H9 (cell line): ENCODE data around the gene IL3. TPM values are rescaled to one million over a fixed set of nuclear protein-coding genes. Genes with fewer than 3 reads are reported as not detected.
A peak's percentile ranks its signal among the peaks of the same experiment; 100 is the strongest.

Source experiments
- DNase-seq: peaks from one replicate; pipeline ENCODE4 v3.0.0-alpha.2; 2017
- H2AFZ ChIP-seq: one replicate; pipeline ENCODE4 v1.6.1; 2013; ENCODE audit warnings: mild to moderate bottlenecking, low read length, control low read depth, moderate library complexity
- H2AK5ac ChIP-seq: 2 replicates; pipeline ENCODE4 v1.6.1; 2013; ENCODE audit warnings: low read length, control low read depth, mixed read lengths; ENCODE audit not compliant: insufficient read length
- H2BK120ac ChIP-seq: one replicate; pipeline ENCODE4 v1.6.1; 2013; ENCODE audit warnings: low read depth, mild to moderate bottlenecking, low read length, control low read depth, inconsistent platforms; ENCODE audit not compliant: poor library complexity, severe bottlenecking
- H2BK12ac ChIP-seq: 2 replicates; pipeline ENCODE4 v1.6.1; 2013; ENCODE audit warnings: low read length, control low read depth, mixed read lengths, low read depth; ENCODE audit not compliant: insufficient read length
- H2BK15ac ChIP-seq: 2 replicates; pipeline ENCODE4 v1.6.1; 2013; ENCODE audit warnings: low read depth, low read length, control low read depth
- H2BK20ac ChIP-seq: one replicate; pipeline ENCODE4 v1.6.1; 2013; ENCODE audit warnings: low read depth, mild to moderate bottlenecking, low read length, control low read depth, inconsistent platforms; ENCODE audit not compliant: poor library complexity, severe bottlenecking
- H2BK5ac ChIP-seq: 2 replicates; pipeline ENCODE4 v1.6.1; 2013; ENCODE audit warnings: low read length, control low read depth, mixed read lengths; ENCODE audit not compliant: insufficient read length
- H3K14ac ChIP-seq: 2 replicates; pipeline ENCODE4 v1.6.1; 2013; ENCODE audit warnings: low read length, control low read depth; ENCODE audit not compliant: insufficient read depth
- H3K18ac ChIP-seq: 2 replicates; pipeline ENCODE4 v1.6.1; 2013; ENCODE audit warnings: low read depth, mild to moderate bottlenecking, mixed read lengths, low read length, control low read depth; ENCODE audit not compliant: insufficient read length
- H3K23ac ChIP-seq: 2 replicates; pipeline ENCODE4 v1.6.1; 2013; ENCODE audit warnings: low read length, control low read depth, mixed read lengths, low read depth; ENCODE audit not compliant: insufficient read length
- H3K23me2 ChIP-seq: 2 replicates; pipeline ENCODE4 v1.6.1; 2013; ENCODE audit warnings: low read depth, mild to moderate bottlenecking, mixed read lengths, low read length, control low read depth; ENCODE audit not compliant: insufficient read length, poor library complexity, severe bottlenecking
- H3K27ac ChIP-seq: 2 replicates; pipeline ENCODE4 v1.5.1; 2013; ENCODE audit warnings: low read length, control low read depth, mixed read lengths, low read depth; ENCODE audit not compliant: insufficient read length
- H3K27me3 ChIP-seq: 2 replicates; pipeline ENCODE4 v1.6.1; 2013; ENCODE audit warnings: low read length, control low read depth, inconsistent platforms; ENCODE audit not compliant: insufficient read depth
- H3K4ac ChIP-seq: 2 replicates; pipeline ENCODE4 v1.6.1; 2013; ENCODE audit warnings: low read depth, mild to moderate bottlenecking, control low read depth, inconsistent platforms, low read length, moderate library complexity
- H3K4me1 ChIP-seq: 2 replicates; pipeline ENCODE4 v1.6.1; 2013; ENCODE audit warnings: low read length, control low read depth, inconsistent platforms; ENCODE audit not compliant: insufficient read depth
- H3K4me2 ChIP-seq: 2 replicates; pipeline ENCODE4 v1.6.1; 2013; ENCODE audit warnings: low read length, control low read depth, mixed read lengths; ENCODE audit not compliant: insufficient read length, insufficient read depth
- H3K56ac ChIP-seq: 2 replicates; pipeline ENCODE4 v1.6.1; 2013; ENCODE audit warnings: low read depth, mild to moderate bottlenecking, mixed read lengths, low read length, control low read depth; ENCODE audit not compliant: insufficient read length
- H3K79me1 ChIP-seq: 2 replicates; pipeline ENCODE4 v1.6.1; 2013; ENCODE audit warnings: low read depth, mild to moderate bottlenecking, moderate library complexity, low read length, control low read depth, inconsistent platforms; ENCODE audit not compliant: insufficient read depth, poor library complexity, severe bottlenecking
- H3K79me2 ChIP-seq: 2 replicates; pipeline ENCODE4 v1.6.1; 2013; ENCODE audit warnings: low read length, control low read depth, inconsistent platforms; ENCODE audit not compliant: insufficient read depth
- H3K9ac ChIP-seq: 2 replicates; pipeline ENCODE4 v1.6.1; 2013; ENCODE audit warnings: low read length, control low read depth, mixed read lengths; ENCODE audit not compliant: insufficient read length; ENCODE audit errors: extremely low read depth
- H3K9me3 ChIP-seq: one replicate; pipeline ENCODE4 v1.6.1; 2013; ENCODE audit warnings: low read depth, low read length, inconsistent platforms; ENCODE audit not compliant: control insufficient read depth
- H3T11ph ChIP-seq: one replicate; pipeline ENCODE4 v1.6.1; 2013; ENCODE audit warnings: mild to moderate bottlenecking, low read length, control low read depth, inconsistent platforms
- H4K20me1 ChIP-seq: one replicate; pipeline ENCODE4 v1.6.1; 2013; ENCODE audit not compliant: control insufficient read depth, insufficient read length, insufficient read depth
- H4K5ac ChIP-seq: 2 replicates; pipeline ENCODE4 v1.6.1; 2013; ENCODE audit warnings: low read depth, mild to moderate bottlenecking, mixed read lengths, low read length, control low read depth; ENCODE audit not compliant: insufficient read length
- H4K8ac ChIP-seq: replicated peaks from 2 replicates; pipeline ENCODE4 v1.6.1; 2013; ENCODE audit warnings: low read length, control low read depth, mixed read lengths, low read depth; ENCODE audit not compliant: insufficient read length
- H4K91ac ChIP-seq: 2 replicates; pipeline ENCODE4 v1.6.1; 2013; ENCODE audit warnings: low read depth, mild to moderate bottlenecking, moderate library complexity, mixed read lengths, low read length, control low read depth; ENCODE audit not compliant: insufficient read length
- H3K27ac Mint-ChIP-seq, 3 experiments: 2 replicates in 2 of 3; 3 replicates in 1 of 3; pipeline ENCODE4 v1.8.0; 2020 to 2021; ENCODE audit warnings: mixed read lengths in 3 of 3, mild to moderate bottlenecking in 1 of 3, moderate library complexity in 1 of 3
- H3K27me3 Mint-ChIP-seq: 2 replicates; pipeline ENCODE4 v1.8.0; 2021; ENCODE audit warnings: low read depth, mild to moderate bottlenecking, moderate library complexity, mixed read lengths
- H3K36me3 Mint-ChIP-seq, 3 experiments: 2 replicates in 2 of 3; 3 replicates in 1 of 3; pipeline ENCODE4 v1.8.0; 2020 to 2021; ENCODE audit warnings: low read depth in 3 of 3, mixed read lengths in 3 of 3; ENCODE audit not compliant: insufficient read depth in 1 of 3
- H3K4me1 Mint-ChIP-seq, 2 experiments: 2 replicates each; pipeline ENCODE4 v1.8.0; 2020; ENCODE audit warnings: mixed read lengths in 2 of 2
- H3K4me3 Mint-ChIP-seq, 2 experiments: 2 replicates in 1 of 2; 3 replicates in 1 of 2; pipeline ENCODE4 v1.8.0; 2020 to 2021; ENCODE audit warnings: mild to moderate bottlenecking in 2 of 2, mixed read lengths in 2 of 2, moderate library complexity in 1 of 2
- H3K9me3 Mint-ChIP-seq, 2 experiments: 2 replicates in 1 of 2; 3 replicates in 1 of 2; pipeline ENCODE4 v1.8.0; 2020; ENCODE audit warnings: mild to moderate bottlenecking in 2 of 2, mixed read lengths in 2 of 2, moderate library complexity in 1 of 2
- WGBS: extraction: QIAGEN DNeasy Blood & Tissue Kit; methylation state at CpG from one replicate; pipeline ENCODE4 v1.1.7; 2013; ENCODE audit warnings: missing lambda C conversion rate, low lambda C conversion rate, mixed read lengths; ENCODE audit not compliant: insufficient read length; ENCODE audit errors: extremely low coverage; 5-methylcytosine and 5-hydroxymethylcytosine counted together
- total RNA-seq: library from RNA; stranded (reverse); gene quantifications from 2 replicates; pipeline ENCODE4 v1.2.1, GENCODE V29; 2021
- TF ChIP-seq, protein P1 (sequence below): fragments of 200-600 bp; sonication (generic); conservative IDR thresholded peaks from 3 replicates; pipeline ENCODE4 v1.8.0; 2021; ENCODE audit warnings: antibody characterized with exemption, mild to moderate bottlenecking

Gene IL3
- total RNA-seq, 1 experiment from 2014 or later, result not detected

DNA sequence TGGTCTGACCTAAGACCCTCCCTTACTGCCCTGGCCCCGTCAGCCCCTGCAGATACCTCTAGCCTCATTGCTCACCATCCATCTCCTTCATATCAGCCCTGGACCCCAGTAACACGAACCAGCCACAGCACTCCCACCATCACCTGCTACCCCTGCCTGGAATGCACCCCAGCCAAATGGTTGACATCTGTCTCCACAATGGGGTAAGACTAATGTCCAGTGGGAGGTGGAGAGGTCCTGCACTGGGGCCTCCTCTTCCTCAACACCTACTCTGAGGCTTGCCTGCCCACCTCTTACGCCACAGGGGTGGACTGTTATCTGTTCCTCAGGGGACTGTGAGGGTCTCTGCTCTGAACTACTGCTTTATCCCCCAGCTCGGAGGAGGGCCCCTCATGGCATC is 25.2 kb downstream of the IL3 start:
- no peak overlapping the region for H2BK5ac ChIP-seq
- H2AK5ac ChIP-seq, result no peak overlapping the region
- no peak overlapping the region for H2BK15ac ChIP-seq
- TF ChIP-seq, protein P1, sequence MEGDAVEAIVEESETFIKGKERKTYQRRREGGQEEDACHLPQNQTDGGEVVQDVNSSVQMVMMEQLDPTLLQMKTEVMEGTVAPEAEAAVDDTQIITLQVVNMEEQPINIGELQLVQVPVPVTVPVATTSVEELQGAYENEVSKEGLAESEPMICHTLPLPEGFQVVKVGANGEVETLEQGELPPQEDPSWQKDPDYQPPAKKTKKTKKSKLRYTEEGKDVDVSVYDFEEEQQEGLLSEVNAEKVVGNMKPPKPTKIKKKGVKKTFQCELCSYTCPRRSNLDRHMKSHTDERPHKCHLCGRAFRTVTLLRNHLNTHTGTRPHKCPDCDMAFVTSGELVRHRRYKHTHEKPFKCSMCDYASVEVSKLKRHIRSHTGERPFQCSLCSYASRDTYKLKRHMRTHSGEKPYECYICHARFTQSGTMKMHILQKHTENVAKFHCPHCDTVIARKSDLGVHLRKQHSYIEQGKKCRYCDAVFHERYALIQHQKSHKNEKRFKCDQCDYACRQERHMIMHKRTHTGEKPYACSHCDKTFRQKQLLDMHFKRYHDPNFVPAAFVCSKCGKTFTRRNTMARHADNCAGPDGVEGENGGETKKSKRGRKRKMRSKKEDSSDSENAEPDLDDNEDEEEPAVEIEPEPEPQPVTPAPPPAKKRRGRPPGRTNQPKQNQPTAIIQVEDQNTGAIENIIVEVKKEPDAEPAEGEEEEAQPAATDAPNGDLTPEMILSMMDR, result no peak
- no peak overlapping the region for H4K91ac ChIP-seq
- H3K4me1 ChIP-seq, result no peaks in the 10 kb centered on the region
- 0 out of 2 replicates have a peak, but pooled peaks cover 3% of the 10 kb centered on the region for H3K27me3 Mint-ChIP-seq
- H3K9me3 ChIP-seq, result no peaks in the 10 kb centered on the region
- no peak overlapping the region for H3K14ac ChIP-seq
- H4K8ac ChIP-seq, result no peak overlapping the region
- no peak for DNase-seq
- H2BK12ac ChIP-seq, result no peak overlapping the region
- no CpG with 5 or more reads among the region's 4 CpGs for WGBS
- no peaks in the 10 kb centered on the region for H3K79me2 ChIP-seq
- H3K27ac Mint-ChIP-seq, result peak overlapping the region in 1 of 3 experiments; percentile 45; a peak in 3 of 7 replicates
- no peaks in the 10 kb centered on the region for H3K36me3 Mint-ChIP-seq
- no peak overlapping the region for H3K4me3 Mint-ChIP-seq
- H4K5ac ChIP-seq, result no peak overlapping the region
- H3K23me2 ChIP-seq, result no peaks in the 10 kb centered on the region
- H3K56ac ChIP-seq, result no peak overlapping the region
- no peaks in the 10 kb centered on the region for H3K27me3 ChIP-seq
- H2BK120ac ChIP-seq, result no peak overlapping the region
- no peaks in the 10 kb centered on the region for H3K4me1 Mint-ChIP-seq
- H3K9me3 Mint-ChIP-seq, result no peaks in the 10 kb centered on the region; a peak in 1 of 5 replicates
- H4K20me1 ChIP-seq, result no peaks in the 10 kb centered on the region
- H3K79me1 ChIP-seq, result no peaks in the 10 kb centered on the region
- no peak overlapping the region for H3K4me2 ChIP-seq
- H2BK20ac ChIP-seq, result no peak overlapping the region
- no peak overlapping the region for H2AFZ ChIP-seq
- H3K27ac ChIP-seq, result no peak overlapping the region
- no peak overlapping the region for H3K4ac ChIP-seq
- no peak overlapping the region for H3K18ac ChIP-seq
- H3K23ac ChIP-seq, result no peak overlapping the region
- H3K9ac ChIP-seq, result no peak overlapping the region
- H3T11ph ChIP-seq, result no peak overlapping the region
